HCT116 (cell line): ENCODE results near the gene TPM2. TPM values are rescaled to one million over a fixed set of nuclear protein-coding genes. Genes with fewer than 3 reads are reported as not detected.

Experiments
- ATAC-seq: fragments of 200-7000 bp; cut with Tn5 transposase; 2 replicates; pipeline ENCODE4 v1.9.1; 2020; ENCODE audit warnings: mild to moderate bottlenecking, moderate library complexity
- BruUV-seq: library from RNA; stranded (reverse); fragments of 400-500 nt; replicated peaks from 2 replicates; lab custom pipeline; 2021; lab: Mats Ljungman, UMichigan
- CTCF ChIA-PET: fragments of 300-600 bp; sonication (Branson Sonifier 250); formaldehyde crosslinking; loops from one replicate; lab custom pipeline; 2021; ENCODE audit warnings: antibody characterized with exemption; lab: Charles Lee
- POLR2A ChIA-PET: fragments of 300-600, 350-600 bp; sonication (Branson Sonifier 250); formaldehyde crosslinking; loops from one replicate; lab custom pipeline; 2021; ENCODE audit warnings: antibody characterized with exemption; lab: Charles Lee
- RAD21 ChIA-PET, 2 experiments: fragments of 300-600 bp; sonication (Branson Sonifier 250); formaldehyde crosslinking; loops; one replicate each; lab custom pipeline; 2023; ENCODE audit warnings: low total read pairs in 2 of 2; ENCODE audit not compliant: uncharacterized antibody in 2 of 2, unreplicated experiment in 2 of 2, low non-redundant PET in 1 of 2; lab: Charles Lee
- DNase-seq: peaks from one replicate; pipeline ENCODE4 v3.0.0-alpha.2; 2010; ENCODE audit warnings: low read depth, low spot score
- H2AFZ ChIP-seq: fragments of 200-600 bp; shearing (Covaris generic), sonication (generic); 2 replicates; pipeline ENCODE4 v1.6.1; 2017; ENCODE audit warnings: low read depth, mixed run types, mixed read lengths, antibody characterized with exemption, low read length; ENCODE audit not compliant: poor library complexity, severe bottlenecking
- H3K27ac ChIP-seq: 2 replicates; pipeline ENCODE4 v1.5.1; 2012; ENCODE audit warnings: low read depth, low read length
- H3K27me3 ChIP-seq: fragments of 200-600 bp; sonication (generic); 2 replicates; pipeline ENCODE4 v1.6.1; 2016; ENCODE audit warnings: mixed run types, low read length, mixed read lengths; ENCODE audit not compliant: insufficient read depth
- H3K36me3 ChIP-seq, 2 experiments: fragments of 200-500 bp in 1 of 2; fragments of 200-600 bp in 1 of 2; sonication (Bioruptor generic) in 1 of 2; sonication (generic) in 1 of 2; 2 replicates each; pipeline versions ENCODE4 v1.5.1 to v1.6.1; 2014 to 2016; ENCODE audit warnings: low read length in 2 of 2, inconsistent platforms in 1 of 2, mixed read lengths in 1 of 2, mixed run types in 1 of 2; ENCODE audit not compliant: insufficient read depth in 2 of 2, control insufficient read depth in 1 of 2
- H3K4me1 ChIP-seq, 2 experiments: fragments of 200-600 bp in 1 of 2; sonication (generic) in 1 of 2; 2 replicates each; pipeline versions ENCODE4 v1.5.1 to v1.6.1; 2012 to 2017; ENCODE audit warnings: low read length in 2 of 2, inconsistent platforms in 1 of 2, mild to moderate bottlenecking in 1 of 2, mixed read lengths in 1 of 2, mixed run types in 1 of 2, moderate library complexity in 1 of 2; ENCODE audit not compliant: insufficient read depth in 2 of 2, control insufficient read depth in 1 of 2
- H3K4me2 ChIP-seq: fragments of 200-600 bp; sonication (generic); 2 replicates; pipeline ENCODE4 v1.6.1; 2017; ENCODE audit warnings: mixed run types, low read length, mixed read lengths
- H3K4me3 ChIP-seq, 2 experiments: fragments of 200-600 bp in 1 of 2; sonication (generic) in 1 of 2; replicated peaks in 1 of 2; 2 replicates each; pipeline ENCODE4 v1.5.1; 2011 to 2016; ENCODE audit warnings: low read length in 2 of 2, control low read depth in 1 of 2, low read depth in 1 of 2, mild to moderate bottlenecking in 1 of 2, mixed read lengths in 1 of 2, mixed run types in 1 of 2
- H3K79me2 ChIP-seq: fragments of 200-600 bp; sonication (generic); 2 replicates; pipeline ENCODE4 v1.6.1; 2017; ENCODE audit warnings: mild to moderate bottlenecking, mixed run types, low read length, moderate library complexity, mixed read lengths; ENCODE audit not compliant: insufficient read depth
- H3K9ac ChIP-seq: fragments of 200-600 bp; sonication (generic); 2 replicates; pipeline ENCODE4 v1.6.1; 2016; ENCODE audit warnings: low read length, mixed read lengths
- H3K9me2 ChIP-seq: fragments of 200-600 bp; sonication (generic), shearing (Covaris generic); 2 replicates; pipeline ENCODE4 v1.6.1; 2017; ENCODE audit warnings: mixed run types, mild to moderate bottlenecking, moderate library complexity; ENCODE audit not compliant: insufficient read depth
- H3K9me3 ChIP-seq, 2 experiments: fragments of 200-500 bp in 1 of 2; fragments of 200-600 bp in 1 of 2; sonication (Bioruptor generic) in 1 of 2; sonication (generic) in 1 of 2; 2 replicates each; pipeline ENCODE4 v1.6.1; 2014 to 2017; ENCODE audit warnings: low read length in 2 of 2, mixed read lengths in 2 of 2, inconsistent platforms in 1 of 2, low read depth in 1 of 2, mild to moderate bottlenecking in 1 of 2, mixed run types in 1 of 2, moderate library complexity in 1 of 2; ENCODE audit not compliant: control insufficient read depth in 1 of 2, insufficient read depth in 1 of 2
- H4K20me1 ChIP-seq: fragments of 200-600 bp; sonication (generic), shearing (Covaris generic); 2 replicates; pipeline ENCODE4 v1.6.1; 2017; ENCODE audit warnings: mixed run types, mild to moderate bottlenecking, moderate library complexity; ENCODE audit not compliant: insufficient read depth
- CEBPB ChIP-seq: IDR thresholded peaks from 2 replicates; pipeline ENCODE4 v1.6.1; 2012; ENCODE audit warnings: low read depth
- EGR1 ChIP-seq: IDR thresholded peaks from 2 replicates; pipeline ENCODE4 v1.6.1; 2012; ENCODE audit warnings: low read depth
- EZH2phosphoT487 ChIP-seq: fragments of 200-600 bp; IDR thresholded peaks from 2 replicates; pipeline ENCODE4 v1.6.1; 2018; ENCODE audit warnings: antibody characterized with exemption, borderline replicate concordance
- JUND ChIP-seq: IDR thresholded peaks from 2 replicates; pipeline ENCODE4 v1.6.1; 2012
- MAX ChIP-seq: IDR thresholded peaks from 2 replicates; pipeline ENCODE4 v1.6.1; 2012
- POLR2A ChIP-seq: IDR thresholded peaks from 2 replicates; pipeline ENCODE4 v1.7.0; 2011; ENCODE audit warnings: borderline replicate concordance; ENCODE audit not compliant: insufficient read depth, insufficient read length; ENCODE audit errors: extremely low read depth
- RAD21 ChIP-seq: IDR thresholded peaks from 2 replicates; pipeline ENCODE4 v1.6.1; 2012; ENCODE audit warnings: low read depth, mild to moderate bottlenecking
- SIN3A ChIP-seq: IDR thresholded peaks from 2 replicates; pipeline ENCODE4 v1.6.1; 2012; ENCODE audit warnings: low read depth
- TCF7L2 ChIP-seq: IDR thresholded peaks from 2 replicates; pipeline ENCODE4 v1.7.0; 2011; ENCODE audit warnings: borderline replicate concordance, inconsistent platforms; ENCODE audit not compliant: insufficient read depth, insufficient read length; ENCODE audit errors: extremely low read depth
- YY1 ChIP-seq: IDR thresholded peaks from 2 replicates; pipeline ENCODE4 v1.6.1; 2011; ENCODE audit warnings: low read length, low read depth, moderate library complexity, mild to moderate bottlenecking; ENCODE audit not compliant: insufficient replicate concordance; ENCODE audit errors: extremely low read depth
- intact Hi-C: fragments of 100-400 bp; cut with micrococcal nuclease; formaldehyde crosslinking; loops from 2 replicates; pipeline ENCODE4 v1.10.0; 2022
- total RNA-seq: library from RNA; stranded (reverse); gene quantifications from one replicate; pipeline ENCODE4 v1.2.1, GENCODE V29; 2021; ENCODE audit not compliant: unreplicated experiment
- TF ChIP-seq, protein P1 (sequence below): IDR thresholded peaks from 2 replicates; pipeline ENCODE4 v1.6.1; 2012; ENCODE audit warnings: low read depth
- TF ChIP-seq, protein P2 (sequence below): IDR thresholded peaks from 2 replicates; pipeline ENCODE4 v1.6.1; 2011; ENCODE audit warnings: mild to moderate bottlenecking, low read length, moderate library complexity; ENCODE audit not compliant: insufficient replicate concordance; ENCODE audit errors: extremely low read depth
- TF ChIP-seq, protein P3 (sequence below): IDR thresholded peaks from 2 replicates; pipeline ENCODE4 v1.6.1; 2012

Gene TPM2
- total RNA-seq, 1 experiment from 2014 or later: 278 TPM

DNA sequence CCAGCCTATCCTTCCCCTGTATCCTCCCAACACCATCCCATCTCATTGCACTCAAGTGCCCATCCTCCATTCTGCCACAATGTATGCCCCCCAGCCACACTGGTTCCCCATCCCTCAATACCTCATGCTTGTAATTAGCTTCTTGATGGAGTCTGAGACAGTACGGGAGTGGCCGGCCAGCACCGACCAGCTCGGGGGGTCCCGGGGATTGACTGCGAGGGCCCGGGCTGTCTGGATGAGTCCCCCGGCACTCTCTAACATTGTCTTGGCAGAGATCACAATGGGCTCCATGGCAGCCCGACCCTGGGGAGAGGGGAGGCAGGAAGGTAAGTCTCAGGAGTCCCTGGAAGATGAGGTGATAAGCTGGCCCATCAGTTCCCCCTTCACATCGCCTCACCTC is 17.2 kb upstream of the TPM2 start (continued):
- TF ChIP-seq, protein P1, sequence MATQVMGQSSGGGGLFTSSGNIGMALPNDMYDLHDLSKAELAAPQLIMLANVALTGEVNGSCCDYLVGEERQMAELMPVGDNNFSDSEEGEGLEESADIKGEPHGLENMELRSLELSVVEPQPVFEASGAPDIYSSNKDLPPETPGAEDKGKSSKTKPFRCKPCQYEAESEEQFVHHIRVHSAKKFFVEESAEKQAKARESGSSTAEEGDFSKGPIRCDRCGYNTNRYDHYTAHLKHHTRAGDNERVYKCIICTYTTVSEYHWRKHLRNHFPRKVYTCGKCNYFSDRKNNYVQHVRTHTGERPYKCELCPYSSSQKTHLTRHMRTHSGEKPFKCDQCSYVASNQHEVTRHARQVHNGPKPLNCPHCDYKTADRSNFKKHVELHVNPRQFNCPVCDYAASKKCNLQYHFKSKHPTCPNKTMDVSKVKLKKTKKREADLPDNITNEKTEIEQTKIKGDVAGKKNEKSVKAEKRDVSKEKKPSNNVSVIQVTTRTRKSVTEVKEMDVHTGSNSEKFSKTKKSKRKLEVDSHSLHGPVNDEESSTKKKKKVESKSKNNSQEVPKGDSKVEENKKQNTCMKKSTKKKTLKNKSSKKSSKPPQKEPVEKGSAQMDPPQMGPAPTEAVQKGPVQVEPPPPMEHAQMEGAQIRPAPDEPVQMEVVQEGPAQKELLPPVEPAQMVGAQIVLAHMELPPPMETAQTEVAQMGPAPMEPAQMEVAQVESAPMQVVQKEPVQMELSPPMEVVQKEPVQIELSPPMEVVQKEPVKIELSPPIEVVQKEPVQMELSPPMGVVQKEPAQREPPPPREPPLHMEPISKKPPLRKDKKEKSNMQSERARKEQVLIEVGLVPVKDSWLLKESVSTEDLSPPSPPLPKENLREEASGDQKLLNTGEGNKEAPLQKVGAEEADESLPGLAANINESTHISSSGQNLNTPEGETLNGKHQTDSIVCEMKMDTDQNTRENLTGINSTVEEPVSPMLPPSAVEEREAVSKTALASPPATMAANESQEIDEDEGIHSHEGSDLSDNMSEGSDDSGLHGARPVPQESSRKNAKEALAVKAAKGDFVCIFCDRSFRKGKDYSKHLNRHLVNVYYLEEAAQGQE: no peak
- no peak for TF ChIP-seq RAD21
- TF ChIP-seq, protein P2, sequence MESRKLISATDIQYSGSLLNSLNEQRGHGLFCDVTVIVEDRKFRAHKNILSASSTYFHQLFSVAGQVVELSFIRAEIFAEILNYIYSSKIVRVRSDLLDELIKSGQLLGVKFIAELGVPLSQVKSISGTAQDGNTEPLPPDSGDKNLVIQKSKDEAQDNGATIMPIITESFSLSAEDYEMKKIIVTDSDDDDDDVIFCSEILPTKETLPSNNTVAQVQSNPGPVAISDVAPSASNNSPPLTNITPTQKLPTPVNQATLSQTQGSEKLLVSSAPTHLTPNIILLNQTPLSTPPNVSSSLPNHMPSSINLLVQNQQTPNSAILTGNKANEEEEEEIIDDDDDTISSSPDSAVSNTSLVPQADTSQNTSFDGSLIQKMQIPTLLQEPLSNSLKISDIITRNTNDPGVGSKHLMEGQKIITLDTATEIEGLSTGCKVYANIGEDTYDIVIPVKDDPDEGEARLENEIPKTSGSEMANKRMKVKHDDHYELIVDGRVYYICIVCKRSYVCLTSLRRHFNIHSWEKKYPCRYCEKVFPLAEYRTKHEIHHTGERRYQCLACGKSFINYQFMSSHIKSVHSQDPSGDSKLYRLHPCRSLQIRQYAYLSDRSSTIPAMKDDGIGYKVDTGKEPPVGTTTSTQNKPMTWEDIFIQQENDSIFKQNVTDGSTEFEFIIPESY: no peak

- Histone ChIP-seq H3K27ac (no peak overlapping the region), H3K4me3 (no peak overlapping the region), H3K9me3 (no peaks in the 10 kb centered on the region), H3K36me3 (peaks cover 58 to 72% of the 10 kb centered on the region in 2 experiments), H2AFZ (no peak overlapping the region), H3K27me3 (no peaks in the 10 kb centered on the region), H3K4me1 (no peaks in the 10 kb centered on the region), H3K9ac (no peak overlapping the region), H3K9me2 (no peaks in the 10 kb centered on the region), H3K79me2 (no peaks in the 10 kb centered on the region), H3K4me2 (no peak overlapping the region), H4K20me1 (no peaks in the 10 kb centered on the region)
- RAD21 ChIA-PET: no interaction called here
- BruUV-seq: no TSS peak
- no peak for DNase-seq
- POLR2A ChIA-PET: no interaction called here
- intact Hi-C loops: no loop called here
- no peak for ATAC-seq
- CTCF ChIA-PET: interaction anchor here (1.8 kb wide), 1 partner anchor 9 kb away, joined by 7 read pairs; no protein-coding TSS in a partner anchor
- no peak for TF ChIP-seq YY1
- no peak for TF ChIP-seq RAD21
- TF ChIP-seq, protein P3, sequence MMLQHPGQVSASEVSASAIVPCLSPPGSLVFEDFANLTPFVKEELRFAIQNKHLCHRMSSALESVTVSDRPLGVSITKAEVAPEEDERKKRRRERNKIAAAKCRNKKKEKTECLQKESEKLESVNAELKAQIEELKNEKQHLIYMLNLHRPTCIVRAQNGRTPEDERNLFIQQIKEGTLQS: no peak
- TF ChIP-seq, protein P1: no peak
- TF ChIP-seq TCF7L2: no peak
- TF ChIP-seq EGR1: no peak
- no peak for TF ChIP-seq EZH2phosphoT487
- TF ChIP-seq SIN3A: no peak
- TF ChIP-seq POLR2A: no peak
- TF ChIP-seq CEBPB: no peak
- TF ChIP-seq MAX: no peak
- no peak for TF ChIP-seq JUND
Measured at GRCh38 chr9:35705836-35706430, 16.2 kb upstream of the TPM2 start.
